OCI-LY1 (cell line): Measurements from ENCODE around the gene GANC.

Source experiments
- H2AFZ ChIP-seq: fragments of 200-600 bp; sonication (generic), shearing (Covaris generic); 2 replicates; pipeline ENCODE4 v1.6.0; 2014; ENCODE audit warnings: antibody characterized with exemption, mild to moderate bottlenecking, low read length
- H3F3A ChIP-seq: fragments of 200-600 bp; sonication (generic), shearing (Covaris generic); 2 replicates; pipeline ENCODE4 v1.6.0; 2014; ENCODE audit warnings: mild to moderate bottlenecking, antibody characterized with exemption, low read length, moderate library complexity; ENCODE audit not compliant: insufficient read depth
- H3K27ac ChIP-seq: fragments of 200-600 bp; sonication (generic); 2 replicates; pipeline ENCODE4 v1.5.1; 2014; ENCODE audit warnings: low read length, mixed run types, mild to moderate bottlenecking, low read depth; ENCODE audit not compliant: poor library complexity, severe bottlenecking
- H3K27me3 ChIP-seq: fragments of 200-600 bp; sonication (generic); 2 replicates; pipeline ENCODE4 v1.6.0; 2014; ENCODE audit warnings: antibody characterized with exemption, mild to moderate bottlenecking, low read length, moderate library complexity; ENCODE audit not compliant: insufficient read depth
- H3K36me3 ChIP-seq: fragments of 200-600 bp; sonication (generic); 2 replicates; pipeline ENCODE4 v1.6.1; 2014; ENCODE audit warnings: mild to moderate bottlenecking, antibody characterized with exemption, low read length, moderate library complexity, mixed read lengths; ENCODE audit not compliant: insufficient read depth
- H3K4me1 ChIP-seq: fragments of 200-600 bp; sonication (generic); 2 replicates; pipeline ENCODE4 v1.5.1; 2014; ENCODE audit warnings: mild to moderate bottlenecking, low read length, moderate library complexity; ENCODE audit not compliant: insufficient read depth, severe bottlenecking
- H3K4me2 ChIP-seq: fragments of 200-600 bp; sonication (generic), shearing (Covaris generic); 2 replicates; pipeline ENCODE4 v1.6.1; 2014; ENCODE audit warnings: low read length
- H3K4me3 ChIP-seq: fragments of 200-600 bp; sonication (generic); 2 replicates; pipeline ENCODE4 v1.5.1; 2014; ENCODE audit warnings: low read length, low read depth, mild to moderate bottlenecking, mixed read lengths; ENCODE audit not compliant: poor library complexity, severe bottlenecking
- H3K79me2 ChIP-seq: fragments of 200-600 bp; shearing (Covaris generic); 2 replicates; pipeline ENCODE4 v1.6.1; 2016; ENCODE audit warnings: mixed run types, low read length, mixed read lengths; ENCODE audit not compliant: insufficient read depth
- H3K9ac ChIP-seq: fragments of 200-600 bp; sonication (generic), shearing (Covaris generic); 2 replicates; pipeline ENCODE4 v1.6.1; 2014; ENCODE audit warnings: mild to moderate bottlenecking, low read length, mixed read lengths
- H3K9me2 ChIP-seq: fragments of 200-600 bp; sonication (generic), shearing (Covaris generic); 2 replicates; pipeline ENCODE4 v1.6.1; 2014; ENCODE audit warnings: low read depth, mild to moderate bottlenecking, low read length, mixed read lengths
- H3K9me3 ChIP-seq: fragments of 200-600 bp; shearing (Covaris generic); 2 replicates; pipeline ENCODE4 v1.6.1; 2014; ENCODE audit warnings: low read length, mixed read lengths
- H4K20me1 ChIP-seq: fragments of 200-600 bp; sonication (generic), shearing (Covaris generic); 2 replicates; pipeline ENCODE4 v1.6.0; 2016; ENCODE audit warnings: mild to moderate bottlenecking, low read length; ENCODE audit not compliant: insufficient read depth
- EZH2 ChIP-seq: fragments of 200-600 bp; sonication (generic), shearing (Covaris generic); IDR thresholded peaks from 2 replicates; pipeline ENCODE4 v1.8.0; 2017; ENCODE audit warnings: borderline replicate concordance, mixed run types, mild to moderate bottlenecking, antibody characterized with exemption, low read length, moderate library complexity, mixed read lengths
- TF ChIP-seq, protein P1 (sequence below): fragments of 200-600 bp; sonication (generic), shearing (Covaris generic); IDR thresholded peaks from 2 replicates; pipeline ENCODE4 v1.5.1; 2017; ENCODE audit warnings: mild to moderate bottlenecking, antibody characterized with exemption, low read length, moderate library complexity, mixed read lengths

GANC gene

GRCh38 chr15:42284551-42284950 lies 11.6 kb downstream of the GANC start:
- Histone ChIP-seq H3K9me3 (no peaks in the 10 kb centered on the region), H3K9ac (no peak overlapping the region), H3K27me3 (no peaks in the 10 kb centered on the region), H3K4me1 (no peaks in the 10 kb centered on the region), H3K4me2 (no peak overlapping the region), H3K36me3 (no peaks in the 10 kb centered on the region), H2AFZ (no peak overlapping the region), H3F3A (no peaks in the 10 kb centered on the region), H3K27ac (no peak overlapping the region), H4K20me1 (no peaks in the 10 kb centered on the region), H3K9me2 (no peaks in the 10 kb centered on the region), H3K79me2 (no peaks in the 10 kb centered on the region), H3K4me3 (no peak overlapping the region)
- TF ChIP-seq, protein P1, sequence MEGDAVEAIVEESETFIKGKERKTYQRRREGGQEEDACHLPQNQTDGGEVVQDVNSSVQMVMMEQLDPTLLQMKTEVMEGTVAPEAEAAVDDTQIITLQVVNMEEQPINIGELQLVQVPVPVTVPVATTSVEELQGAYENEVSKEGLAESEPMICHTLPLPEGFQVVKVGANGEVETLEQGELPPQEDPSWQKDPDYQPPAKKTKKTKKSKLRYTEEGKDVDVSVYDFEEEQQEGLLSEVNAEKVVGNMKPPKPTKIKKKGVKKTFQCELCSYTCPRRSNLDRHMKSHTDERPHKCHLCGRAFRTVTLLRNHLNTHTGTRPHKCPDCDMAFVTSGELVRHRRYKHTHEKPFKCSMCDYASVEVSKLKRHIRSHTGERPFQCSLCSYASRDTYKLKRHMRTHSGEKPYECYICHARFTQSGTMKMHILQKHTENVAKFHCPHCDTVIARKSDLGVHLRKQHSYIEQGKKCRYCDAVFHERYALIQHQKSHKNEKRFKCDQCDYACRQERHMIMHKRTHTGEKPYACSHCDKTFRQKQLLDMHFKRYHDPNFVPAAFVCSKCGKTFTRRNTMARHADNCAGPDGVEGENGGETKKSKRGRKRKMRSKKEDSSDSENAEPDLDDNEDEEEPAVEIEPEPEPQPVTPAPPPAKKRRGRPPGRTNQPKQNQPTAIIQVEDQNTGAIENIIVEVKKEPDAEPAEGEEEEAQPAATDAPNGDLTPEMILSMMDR: no peak

- Histone ChIP-seq H4K20me1 (no peaks in the 10 kb centered on the region), H3K9me2 (no peaks in the 10 kb centered on the region), H3K79me2 (no peaks in the 10 kb centered on the region), H2AFZ (no peak overlapping the region), H3K9ac (no peak overlapping the region), H3K36me3 (no peaks in the 10 kb centered on the region), H3K9me3 (no peaks in the 10 kb centered on the region), H3F3A (no peaks in the 10 kb centered on the region), H3K4me1 (no peaks in the 10 kb centered on the region), H3K4me3 (no peak overlapping the region), H3K27me3 (no peaks in the 10 kb centered on the region), H3K27ac (no peak overlapping the region), H3K4me2 (no peak overlapping the region)
- TF ChIP-seq EZH2: no peak
- TF ChIP-seq, protein P1: no peak
These were observed 12.0 kb downstream of the GANC start for GRCh38 chr15:42285034-42285433.

DNA sequence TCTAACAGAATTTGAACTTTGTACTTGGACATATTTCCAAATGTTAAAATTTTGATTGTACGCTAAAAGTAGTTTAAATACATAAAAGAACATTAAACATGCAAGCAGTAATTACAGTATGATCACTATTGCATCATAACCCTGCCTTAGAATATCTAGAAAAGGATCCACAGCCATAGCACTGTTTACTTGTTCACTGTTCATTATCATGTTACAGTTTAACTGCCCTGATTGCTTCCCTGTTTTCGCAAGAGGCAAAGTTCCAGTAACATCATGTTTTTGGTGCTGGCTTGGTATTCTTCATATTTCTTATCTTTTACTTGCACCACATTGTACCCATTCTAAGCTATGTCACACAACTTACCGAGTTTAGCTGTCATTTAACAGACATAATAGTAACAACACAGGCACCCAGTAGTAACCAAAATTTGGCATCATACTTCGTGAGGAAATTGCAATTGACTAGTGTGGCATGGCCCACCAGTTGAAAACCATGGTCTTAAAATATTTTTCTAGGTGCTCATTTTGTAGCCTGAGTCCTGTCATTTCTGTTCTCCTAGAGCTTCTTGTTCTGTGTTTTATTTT lies 13.5 kb downstream of the GANC start:
- H2AFZ ChIP-seq: no peak overlapping the region
- no peaks in the 10 kb centered on the region for H3K79me2 ChIP-seq
- no peak overlapping the region for H3K27ac ChIP-seq
- H4K20me1 ChIP-seq: no peaks in the 10 kb centered on the region
- H3K36me3 ChIP-seq: no peaks in the 10 kb centered on the region
- no peaks in the 10 kb centered on the region for H3K9me3 ChIP-seq
- no peaks in the 10 kb centered on the region for H3K9me2 ChIP-seq
- H3K27me3 ChIP-seq: no peaks in the 10 kb centered on the region
- no peaks in the 10 kb centered on the region for H3K4me1 ChIP-seq
- H3K4me3 ChIP-seq: no peak overlapping the region
- no peak overlapping the region for H3K4me2 ChIP-seq
- H3F3A ChIP-seq: no peaks in the 10 kb centered on the region
- TF ChIP-seq, protein P1: no peak
- no peak for TF ChIP-seq EZH2
- no peak overlapping the region for H3K9ac ChIP-seq
